SKM-1 (cell line): ENCODE measurements around the gene SEC16A.
A peak's percentile ranks its signal among the peaks of the same experiment; 100 is the strongest.

Experiments used
- DNase-seq: peaks from one replicate; lab custom pipeline; 2025; ENCODE audit not compliant: unreplicated experiment; lab: John Stamatoyannopoulos, UW

Gene SEC16A

DNA sequence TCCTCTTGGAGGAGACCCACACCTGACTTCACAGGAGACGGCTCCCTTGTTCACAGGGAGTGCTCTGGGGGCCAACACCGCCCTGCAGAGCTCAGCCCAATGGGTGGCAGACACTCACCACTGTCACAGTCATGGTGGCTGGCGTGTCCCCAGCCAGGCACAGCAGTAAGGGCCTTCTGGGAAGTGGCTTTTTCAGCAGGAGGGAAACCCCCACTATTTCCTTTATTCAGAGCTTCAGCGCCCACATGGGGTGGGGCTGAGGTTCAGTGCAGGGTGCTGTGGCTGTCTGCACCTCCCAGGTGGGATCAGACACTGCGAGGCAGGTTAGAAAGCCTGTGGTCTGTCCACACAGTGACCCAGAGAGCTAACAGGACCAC is 79.3 kb downstream of the SEC16A start:
- DNase-seq: no peak

DNA sequence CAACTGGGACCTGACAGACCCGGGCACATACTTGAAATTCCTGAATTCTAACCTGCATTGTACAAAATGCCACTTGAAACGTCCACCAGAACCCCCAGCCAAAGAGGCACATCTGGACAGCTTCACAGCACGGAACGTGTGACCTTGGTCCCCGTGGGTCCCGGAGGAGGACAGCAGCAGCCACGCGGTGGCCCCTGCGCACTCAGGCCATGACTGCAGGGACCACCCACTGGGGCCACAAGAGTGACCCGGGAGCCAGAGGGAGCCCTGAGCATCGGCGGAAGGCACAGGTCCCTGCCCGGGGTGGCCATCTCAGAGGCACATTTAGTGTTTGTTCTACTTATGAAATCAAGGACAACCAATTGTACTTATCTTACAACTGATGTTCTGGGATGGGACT is 80.8 kb downstream of the SEC16A start:
- DNase-seq: no peak

DNA sequence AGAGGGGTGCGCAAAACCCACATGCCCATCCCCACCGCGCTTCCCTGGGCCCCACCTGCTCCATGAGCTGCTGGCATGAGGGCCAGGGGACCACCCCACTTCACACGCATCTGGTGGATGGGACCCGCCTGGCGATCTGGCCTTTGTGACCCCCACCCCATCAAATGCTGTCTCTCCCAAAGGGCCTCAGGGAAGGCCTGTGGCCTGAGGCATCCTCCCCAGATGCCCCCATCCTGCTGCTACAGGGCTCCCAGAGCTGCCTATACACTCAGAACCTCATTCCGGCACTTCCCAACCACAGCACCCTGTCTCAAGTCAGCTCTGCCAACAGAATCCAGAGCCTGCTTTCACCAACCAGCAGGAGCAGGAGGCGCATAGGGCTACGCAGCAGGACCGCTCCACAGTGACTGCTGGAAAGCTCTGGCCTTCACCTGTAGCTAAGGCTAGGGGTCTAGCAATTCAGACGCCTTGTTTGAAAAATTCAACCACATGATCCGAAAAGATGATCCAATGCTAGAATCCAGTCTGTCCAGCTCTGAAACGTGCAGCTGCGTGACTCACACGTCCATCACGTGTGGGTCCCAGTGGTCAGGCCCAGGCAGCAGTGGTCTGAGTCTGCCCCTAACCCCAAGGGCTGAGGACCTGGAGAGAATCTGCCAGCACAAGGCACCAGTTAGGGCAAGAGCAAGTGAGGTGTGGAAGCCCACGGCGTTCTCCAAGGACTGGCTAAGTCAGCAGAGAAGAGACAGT is 81.5 kb downstream of the SEC16A start:
- no peak for DNase-seq

DNA sequence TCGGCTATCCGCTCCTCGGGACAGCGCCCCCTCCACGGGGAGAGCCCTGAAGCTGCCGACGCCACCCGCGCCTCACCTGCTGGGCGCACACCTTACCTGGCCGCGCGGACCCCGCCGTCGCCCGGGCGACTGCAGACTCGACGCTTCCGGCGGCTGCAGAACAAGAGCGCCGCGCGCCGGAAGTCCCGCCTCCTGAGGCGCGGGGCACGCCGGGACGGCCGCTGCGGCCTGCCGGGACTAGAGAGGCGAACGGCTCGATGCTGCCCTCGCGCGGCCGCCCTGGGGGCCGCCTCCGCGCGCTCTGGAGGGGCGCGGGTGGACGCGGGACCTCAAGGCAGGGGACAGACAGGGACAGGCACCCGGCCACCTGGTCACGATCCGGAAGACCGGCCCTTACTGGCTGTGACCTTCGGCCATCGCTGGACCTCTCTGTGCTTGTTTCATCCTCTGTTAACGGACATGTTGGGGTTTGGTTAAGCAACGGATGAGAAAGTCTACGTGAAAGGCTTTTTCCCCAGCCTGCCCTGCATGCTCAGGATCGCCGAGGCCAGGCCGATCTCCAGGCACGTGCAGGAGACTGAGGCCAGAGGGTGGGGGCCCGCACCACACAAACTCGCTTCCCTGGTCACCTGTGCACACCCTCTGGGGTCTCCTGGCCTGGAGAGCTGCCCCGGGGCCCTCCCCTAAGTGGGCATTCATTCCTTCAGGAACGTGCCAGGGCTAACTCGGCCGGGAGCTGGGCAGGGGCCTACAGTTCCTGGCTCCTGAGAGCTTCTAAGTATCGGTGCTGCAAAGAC is 82.6 kb downstream of the SEC16A start, which contains the start of gene SNAPC4:
Gene SNAPC4 (minus strand): TSS at position 133 of the 797 bp plus-strand sequence. CDS start 1,742 bp downstream, outside the sequence.
- peak; percentile 83 for DNase-seq

DNA sequence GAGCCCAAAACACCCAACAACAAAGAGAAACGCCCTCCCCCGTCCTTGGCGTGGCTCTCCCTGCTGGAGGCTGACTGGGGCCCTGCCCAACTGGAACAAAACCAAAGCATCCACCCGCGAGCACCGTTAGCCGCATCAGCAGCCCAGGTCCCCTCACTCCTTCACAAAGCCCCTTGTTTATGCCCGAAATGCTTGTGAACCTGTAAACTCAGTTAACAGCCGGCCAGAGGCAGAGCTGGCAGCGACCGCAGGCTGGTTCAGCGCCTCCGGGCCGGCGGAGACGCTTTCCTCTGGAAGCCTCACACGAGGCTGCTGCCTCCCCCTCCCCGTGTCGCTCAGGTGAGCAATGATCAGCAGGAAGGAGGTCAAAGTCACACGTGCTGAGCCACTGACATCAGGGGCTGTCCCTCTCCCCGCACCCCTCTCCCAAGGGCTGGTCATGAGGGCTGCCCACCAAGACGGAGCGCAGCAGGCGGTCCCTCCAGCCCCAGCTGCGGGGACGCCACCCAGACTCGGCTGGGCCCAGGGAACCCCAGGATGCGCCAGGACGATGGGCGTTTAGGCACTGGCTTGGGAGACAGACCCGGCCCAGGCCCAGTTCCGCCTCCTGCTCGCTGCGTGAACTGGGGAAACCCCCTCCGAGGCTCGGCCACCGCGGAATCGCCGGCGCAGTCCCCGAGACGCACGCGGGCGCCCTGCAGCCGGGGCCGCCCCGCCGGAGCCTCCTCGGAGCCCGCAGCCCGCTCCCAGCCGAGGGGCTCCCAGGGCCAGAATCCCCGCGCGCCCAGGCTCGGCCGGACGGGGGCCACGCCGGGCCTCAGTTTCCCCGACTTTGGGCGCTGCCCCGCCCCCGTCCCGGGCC is 83.4 kb downstream of the SEC16A start:
- no peak for DNase-seq

DNA sequence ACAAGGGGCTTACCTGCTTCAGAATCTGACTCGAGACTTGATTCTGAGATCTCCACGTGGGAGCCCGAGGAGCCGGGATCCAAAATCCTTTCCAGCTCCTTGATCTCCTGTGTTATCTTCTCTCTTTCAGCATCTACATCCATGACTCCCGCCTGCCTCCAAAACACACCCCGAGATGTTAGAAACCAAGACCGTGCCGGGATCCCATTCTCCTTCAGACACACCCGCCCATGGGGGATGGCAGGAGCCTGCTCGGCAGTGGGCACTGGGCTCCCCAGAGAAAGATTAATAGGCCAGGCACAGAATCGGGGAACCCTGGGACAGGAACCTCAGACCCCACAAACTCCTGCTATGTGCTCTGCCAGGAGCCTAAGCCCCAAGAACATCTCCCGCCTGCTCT is 84.6 kb downstream of the SEC16A start:
- no peak for DNase-seq

DNA sequence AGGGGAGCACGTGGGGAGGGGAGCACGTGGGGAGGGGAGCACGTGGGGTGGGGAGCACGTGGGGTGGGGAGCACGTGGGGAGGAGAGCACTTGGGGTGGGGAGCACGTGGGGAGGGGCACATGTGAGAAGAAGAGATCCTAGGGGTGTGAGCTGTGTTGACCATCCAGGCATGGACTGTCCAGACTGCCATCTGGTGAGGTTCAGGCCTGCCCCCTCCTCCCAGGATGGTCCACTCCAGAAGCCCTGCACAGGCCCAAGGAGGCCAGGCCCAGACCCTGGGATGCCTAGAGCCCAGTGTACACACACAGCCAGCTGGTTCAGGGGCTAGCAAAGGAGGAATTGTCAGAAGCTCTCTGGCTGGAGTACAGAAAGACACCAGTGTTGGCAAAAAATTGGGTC is 85.2 kb downstream of the SEC16A start:
- no peak for DNase-seq

DNA sequence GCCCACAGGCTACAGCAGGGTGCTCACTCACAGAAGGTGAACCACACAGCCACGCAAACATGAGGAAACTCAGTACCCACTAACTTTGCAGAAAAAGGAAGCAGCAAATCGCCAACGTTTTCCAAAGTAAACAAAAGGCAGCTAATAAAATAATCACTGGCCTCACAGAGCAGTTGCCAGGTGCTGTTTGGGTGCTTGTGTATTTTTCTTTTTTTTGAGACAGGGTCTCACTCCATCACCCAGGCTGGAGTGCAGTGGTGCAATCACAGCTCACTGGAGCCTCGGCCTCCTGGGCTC is 86.7 kb downstream of the SEC16A start:
- no peak for DNase-seq

DNA sequence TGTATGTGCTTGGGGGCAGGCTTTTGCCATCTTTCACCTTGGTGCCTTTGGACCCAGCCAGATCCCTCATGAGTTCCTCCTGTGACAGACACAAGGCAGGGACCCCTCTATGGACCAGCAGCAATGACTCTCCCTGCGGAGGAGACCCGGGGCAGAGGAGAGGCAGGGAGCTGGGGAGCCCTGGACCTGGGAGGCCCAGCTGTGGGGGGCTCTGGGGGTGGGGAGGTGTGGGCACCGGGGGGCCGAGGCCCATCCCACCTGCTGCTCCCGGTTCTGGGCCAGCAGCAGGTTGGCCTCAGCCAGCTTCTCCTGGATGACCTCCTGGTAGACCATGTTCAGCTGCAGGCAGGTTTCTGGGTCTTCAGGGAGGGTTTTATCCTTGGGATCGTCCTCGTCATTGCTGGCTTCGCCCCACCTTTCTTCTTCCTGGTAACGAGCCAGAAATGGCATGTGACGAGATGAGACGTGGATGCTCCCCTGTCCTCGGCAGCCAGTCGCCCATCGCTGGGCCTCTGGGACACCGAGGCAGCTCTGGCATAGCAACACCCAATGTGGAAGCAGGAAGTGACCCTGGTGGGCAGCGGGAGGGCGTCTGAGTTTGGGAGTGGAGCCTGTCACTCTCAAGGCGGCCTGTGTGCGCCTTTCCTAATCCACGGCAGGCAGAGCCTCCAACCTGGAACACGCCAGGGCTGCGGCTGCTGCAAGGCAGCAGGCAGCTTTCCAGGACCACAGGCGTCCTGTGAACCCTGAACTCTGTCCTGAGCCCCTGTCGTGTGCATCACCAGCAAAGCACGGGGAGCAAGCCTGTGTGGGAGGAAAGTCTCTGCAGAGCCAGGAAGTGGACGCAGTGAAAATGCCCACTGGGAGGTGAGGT is 87.3 kb downstream of the SEC16A start:
- no peak for DNase-seq

DNA sequence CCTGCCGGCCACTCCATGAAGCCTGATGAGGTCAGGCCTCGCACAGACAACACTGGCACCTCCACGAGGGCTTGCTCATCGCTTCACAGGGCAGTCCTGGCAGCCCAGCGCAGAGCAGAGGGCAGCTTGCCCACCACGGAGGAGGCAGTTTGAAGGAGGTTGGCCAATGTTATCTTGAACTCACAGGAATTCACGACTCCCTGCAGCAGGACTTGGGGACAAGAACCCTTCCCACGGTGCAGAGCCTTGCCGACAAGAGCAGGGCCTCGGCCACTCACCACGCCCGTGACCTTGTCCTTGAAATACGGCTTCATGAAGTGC is 87.9 kb downstream of the SEC16A start:
- DNase-seq: no peak

DNA sequence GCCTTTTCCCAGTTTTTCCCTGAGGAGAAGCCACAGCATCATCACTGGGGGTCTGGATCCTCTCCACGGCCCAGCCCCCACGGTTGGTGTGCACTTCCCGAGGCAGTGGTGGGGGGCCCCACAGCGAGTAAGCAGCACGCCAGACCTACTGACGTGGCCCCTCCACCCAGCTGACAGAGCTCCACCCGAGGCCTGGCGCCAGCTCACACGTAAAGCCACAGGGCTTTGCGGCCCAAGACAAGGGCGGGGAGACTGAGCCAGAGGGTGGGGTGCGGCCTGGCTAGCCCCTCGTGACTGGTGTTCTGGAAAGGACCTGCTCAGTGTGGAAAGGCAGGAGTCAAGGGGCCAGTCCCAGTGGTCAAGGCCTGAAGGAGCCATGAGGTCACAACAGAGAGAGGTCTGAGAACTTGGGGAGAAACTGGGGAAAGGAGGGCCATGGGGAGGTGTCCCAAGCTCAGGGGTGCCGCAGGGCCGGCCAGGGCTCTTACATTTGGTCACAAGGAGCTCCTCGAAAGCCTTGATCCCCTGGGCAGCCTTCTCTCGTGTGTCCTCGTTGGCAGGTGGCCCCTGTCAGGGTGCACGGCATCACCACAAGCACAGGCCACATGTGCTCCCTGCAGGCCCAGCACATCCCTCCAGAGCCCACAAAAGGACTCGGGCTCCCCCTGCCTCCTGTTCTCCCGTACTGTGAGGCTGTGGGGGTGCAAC is 88.4 kb downstream of the SEC16A start:
- DNase-seq: no peak

DNA sequence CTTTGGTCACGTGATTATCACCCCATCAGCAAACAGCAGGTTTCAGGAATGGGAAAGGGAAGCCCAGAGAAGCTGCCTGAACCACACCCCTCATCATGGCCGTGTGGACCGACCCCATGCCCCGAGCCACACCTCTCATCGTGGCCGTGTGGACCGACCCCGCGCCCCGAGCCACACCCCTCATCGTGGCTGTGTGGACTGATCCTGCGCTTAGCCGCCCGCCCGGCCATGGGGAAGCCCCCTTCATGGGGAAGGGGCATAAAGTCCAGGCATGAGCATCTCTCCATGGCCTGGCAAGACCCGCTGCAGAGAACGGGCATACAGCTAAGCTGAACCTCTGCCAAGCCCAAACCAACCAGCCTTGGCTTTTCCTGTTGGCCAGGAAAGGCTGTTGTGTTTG is 89.3 kb downstream of the SEC16A start:
- no peak for DNase-seq

DNA sequence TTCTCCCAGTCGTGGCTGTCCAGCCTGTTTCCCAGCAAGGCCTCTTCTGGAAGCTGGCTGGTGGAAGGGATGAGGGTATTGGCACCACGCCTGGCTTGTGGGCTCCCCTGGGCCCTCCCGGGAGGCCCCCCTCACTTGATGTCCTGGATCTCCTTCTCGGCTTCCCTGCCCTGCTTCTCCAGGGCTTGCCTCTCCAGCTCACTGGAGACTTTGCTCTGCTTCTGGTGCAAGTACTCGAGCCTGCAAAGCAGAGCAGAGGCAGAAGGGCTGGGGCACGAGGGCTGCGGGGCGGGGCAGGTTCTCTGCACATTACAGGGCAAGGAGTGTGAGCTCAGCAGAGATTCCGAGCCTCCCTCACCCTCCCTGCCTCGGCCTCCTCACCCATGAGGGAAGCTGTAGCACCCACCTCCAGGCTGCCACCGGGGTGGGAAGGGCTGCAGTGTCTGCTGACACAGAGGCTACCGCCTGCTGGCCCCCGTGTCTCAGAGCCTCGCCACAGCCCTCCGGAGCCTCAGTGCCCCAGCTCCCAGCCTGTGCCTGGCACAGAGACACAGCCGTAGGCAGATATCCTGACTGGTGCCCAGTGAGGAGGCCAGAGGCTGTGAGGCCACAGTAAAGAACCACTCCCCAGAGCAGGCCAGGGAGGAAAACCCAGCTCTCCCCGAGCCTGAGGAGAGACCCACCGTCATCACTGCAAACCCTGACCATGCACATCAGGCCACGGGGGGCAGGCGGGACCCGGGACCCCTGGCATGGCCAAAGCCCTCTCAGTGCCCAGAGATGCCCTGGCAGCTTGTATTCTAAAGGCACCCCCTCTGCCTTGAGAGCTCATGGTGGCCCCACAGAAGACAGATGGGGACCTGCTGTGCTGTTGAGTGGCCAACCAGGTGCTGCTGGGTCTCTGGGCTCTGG is 90.0 kb downstream of the SEC16A start:
- DNase-seq: no peak

DNA sequence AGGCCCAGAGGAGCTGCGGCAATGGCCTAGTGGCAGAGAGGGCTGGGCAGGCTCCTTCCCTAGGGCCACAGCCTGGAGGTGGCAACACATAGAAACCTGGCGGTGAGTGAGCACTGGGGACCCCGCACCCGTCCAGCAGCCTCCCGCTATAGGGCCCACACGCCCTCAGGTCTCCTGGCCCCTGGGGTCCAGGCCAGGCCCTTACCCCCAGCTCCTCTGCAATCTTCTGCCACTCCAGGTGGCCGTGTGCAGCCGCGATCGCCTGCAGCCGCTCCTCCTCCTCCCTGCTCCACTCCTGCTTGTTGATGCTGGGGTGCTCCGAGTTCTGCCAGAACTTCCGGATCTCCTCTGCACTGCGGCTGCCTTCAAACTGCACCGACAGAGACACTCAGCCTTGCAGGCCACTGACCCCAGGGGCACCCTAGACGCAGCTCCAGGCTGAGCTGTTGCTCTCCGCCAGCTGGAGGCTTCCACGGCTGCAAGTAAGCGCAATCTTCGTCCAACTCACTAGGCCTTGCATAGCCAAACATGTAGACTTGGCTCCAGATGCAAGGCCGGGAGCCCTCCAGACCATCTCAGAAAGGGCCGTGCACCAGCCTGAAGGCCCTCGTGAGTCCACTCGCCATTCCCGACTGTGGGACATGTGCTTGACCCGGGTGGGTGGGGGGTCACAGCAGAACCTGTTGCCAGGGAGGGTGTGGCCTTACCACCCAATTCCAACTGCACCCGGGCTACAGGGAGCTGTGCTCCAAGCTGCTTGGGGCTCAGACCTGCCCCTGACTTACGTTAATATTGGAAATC is 90.9 kb downstream of the SEC16A start:
- no peak for DNase-seq
